HS-27A (cell line): Measurements from ENCODE around the gene PDE6D.

ENCODE experiments used
- DNase-seq: peaks from one replicate; pipeline ENCODE4 v3.0.0-alpha.2; 2012; ENCODE audit warnings: low read depth, missing footprints

PDE6D gene

DNA sequence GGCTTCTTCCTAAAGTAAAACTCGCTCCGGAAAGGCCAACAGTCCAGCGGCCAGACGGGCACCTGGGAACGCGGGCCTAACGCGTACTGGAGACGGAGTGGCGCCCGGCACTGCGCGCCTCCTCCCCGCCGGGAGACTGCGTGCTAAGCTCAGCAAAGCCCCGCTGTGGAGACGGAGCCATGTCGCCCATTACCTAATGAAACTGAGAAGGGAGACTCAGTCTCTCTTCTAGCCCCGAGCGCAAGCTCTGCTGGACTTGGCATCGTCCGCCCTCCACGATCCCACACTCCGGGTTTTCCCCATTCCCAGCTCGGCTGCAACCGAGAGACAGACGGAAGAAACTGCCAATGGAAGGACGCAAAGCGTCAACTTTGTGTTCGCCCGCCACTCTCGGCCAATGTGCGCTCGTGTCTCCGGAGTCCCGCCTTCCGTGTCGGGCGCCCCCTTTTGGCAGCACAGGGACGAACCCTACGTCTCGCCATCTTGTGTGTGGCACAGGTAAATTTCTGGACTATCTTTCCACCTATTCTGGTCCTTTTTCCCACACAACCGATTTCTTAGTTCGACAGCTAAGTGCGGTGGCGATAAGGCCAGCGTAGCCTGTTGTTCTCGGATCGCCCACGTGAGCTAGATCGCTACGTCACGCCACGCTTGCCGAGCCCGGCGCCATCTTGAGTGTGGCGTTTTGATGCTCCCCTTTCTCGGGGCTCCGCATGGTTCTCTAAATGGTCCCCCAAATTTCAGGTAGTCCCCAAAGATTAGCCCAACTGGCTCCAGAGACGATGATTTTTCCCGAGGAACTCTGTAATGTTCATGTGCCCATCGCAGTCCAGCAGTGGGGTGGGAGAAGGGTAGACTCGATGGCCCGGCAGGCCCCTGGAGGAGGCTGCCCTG lies 74.1 kb downstream of the PDE6D start:
- peak; percentile 75 for DNase-seq

DNA sequence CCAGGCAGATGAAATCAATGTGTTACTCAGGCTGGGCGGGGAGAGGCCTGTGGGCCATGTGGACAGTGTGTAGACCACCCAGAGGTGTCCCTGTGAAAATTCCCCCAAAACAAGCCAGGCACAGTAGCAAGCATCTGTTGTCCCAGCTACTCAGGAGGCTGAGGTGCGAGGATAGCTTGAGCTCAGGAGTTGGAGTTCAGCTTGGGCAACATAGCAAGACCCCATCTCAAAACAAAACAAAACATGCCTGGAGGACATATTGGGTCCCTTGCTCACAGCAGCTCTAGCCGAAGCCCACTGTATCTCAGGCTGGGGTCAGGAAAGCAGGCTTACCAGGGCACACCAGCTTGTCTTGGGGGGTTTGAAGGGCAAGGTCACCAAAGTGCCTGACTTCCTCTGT lies 77.1 kb downstream of the PDE6D start:
- DNase-seq, result no peak

DNA sequence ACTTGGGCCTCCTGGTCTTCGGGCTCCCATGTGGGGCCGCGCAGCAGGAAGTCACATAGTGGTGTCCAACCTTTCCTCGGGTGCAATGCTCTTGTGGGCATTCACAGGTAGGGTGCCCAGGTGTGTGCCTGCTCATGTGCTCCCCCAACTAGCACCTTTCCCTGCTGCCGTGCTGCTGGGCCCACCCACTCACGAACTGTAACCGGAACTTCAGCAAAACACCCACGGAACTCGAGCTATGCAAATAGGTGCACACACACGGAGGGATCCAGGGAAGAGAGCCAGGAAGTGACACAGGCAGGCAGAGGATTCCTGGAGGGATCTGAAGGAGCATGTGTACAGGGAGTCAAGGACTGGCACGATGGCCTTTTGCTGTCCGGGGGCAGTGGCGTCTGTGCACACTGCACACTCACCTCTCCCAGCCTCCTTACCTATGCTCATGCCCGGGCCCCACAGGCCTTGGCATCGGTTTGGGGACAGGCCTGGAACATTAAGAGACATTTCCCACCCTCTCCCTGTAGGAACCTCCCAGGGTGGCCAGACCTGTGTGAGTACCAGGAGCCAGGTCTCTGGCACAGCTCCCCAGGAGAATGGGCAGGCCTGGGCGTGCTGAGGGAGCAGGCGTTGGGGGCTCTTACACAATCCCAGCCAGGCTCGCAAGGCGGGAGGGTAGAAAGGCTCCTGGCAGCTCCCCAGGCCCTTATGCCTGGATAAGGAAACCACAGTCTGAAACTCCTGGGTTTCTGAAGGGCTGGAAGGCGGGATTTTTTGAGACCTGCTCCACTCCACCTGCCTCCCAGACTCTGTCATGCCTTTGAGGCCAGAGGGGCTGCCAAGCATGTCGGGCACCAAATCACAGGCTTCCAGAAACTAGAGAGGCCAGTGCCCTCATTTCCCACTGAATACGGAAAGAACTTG lies 79.4 kb downstream of the PDE6D start:
- no peak for DNase-seq

DNA sequence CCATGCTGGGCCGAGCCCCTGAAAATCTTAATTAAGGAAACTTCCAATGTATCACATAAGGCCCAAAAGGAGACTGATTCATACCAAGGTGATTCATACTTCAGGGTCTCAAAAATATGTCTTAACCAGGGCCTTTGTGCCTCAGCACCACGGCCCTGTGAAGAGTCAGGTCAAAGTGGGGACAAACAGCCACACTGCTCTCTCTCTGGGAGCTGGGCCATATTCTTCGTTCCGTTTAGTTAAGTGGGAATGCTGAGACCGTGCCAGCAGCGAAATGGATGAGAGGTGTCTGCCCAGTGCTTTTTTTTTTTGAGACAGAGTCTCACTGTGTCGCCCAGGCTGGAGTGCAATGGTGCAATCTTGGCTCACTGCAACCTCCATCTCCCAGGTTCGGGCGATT lies 82.1 kb downstream of the PDE6D start:
- DNase-seq, result no peak

DNA sequence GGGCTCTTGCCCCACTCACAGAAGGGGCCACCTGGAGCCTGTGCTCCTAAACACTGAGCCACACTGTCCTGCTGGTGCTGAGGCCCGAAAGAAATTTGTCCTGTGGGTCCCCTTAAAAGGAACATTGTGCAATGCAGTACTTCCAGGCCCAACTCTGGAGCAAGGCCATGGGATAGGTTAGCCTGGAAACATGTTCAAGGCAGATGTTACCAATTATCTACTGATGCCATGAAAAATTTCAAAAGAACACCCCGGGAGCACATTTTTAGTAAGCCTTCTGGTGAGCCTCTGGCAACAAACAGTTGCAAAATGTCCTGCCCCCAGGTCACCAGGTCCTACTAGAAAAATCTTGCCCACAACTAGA lies 85.1 kb downstream of the PDE6D start:
- DNase-seq, result no peak

GRCh38 chr2:231693956-231694355 lies 87.1 kb downstream of the PDE6D start:
- DNase-seq, result no peak

GRCh38 chr2:231692847-231693246 lies 88.2 kb downstream of the PDE6D start:
- DNase-seq, result no peak

DNA sequence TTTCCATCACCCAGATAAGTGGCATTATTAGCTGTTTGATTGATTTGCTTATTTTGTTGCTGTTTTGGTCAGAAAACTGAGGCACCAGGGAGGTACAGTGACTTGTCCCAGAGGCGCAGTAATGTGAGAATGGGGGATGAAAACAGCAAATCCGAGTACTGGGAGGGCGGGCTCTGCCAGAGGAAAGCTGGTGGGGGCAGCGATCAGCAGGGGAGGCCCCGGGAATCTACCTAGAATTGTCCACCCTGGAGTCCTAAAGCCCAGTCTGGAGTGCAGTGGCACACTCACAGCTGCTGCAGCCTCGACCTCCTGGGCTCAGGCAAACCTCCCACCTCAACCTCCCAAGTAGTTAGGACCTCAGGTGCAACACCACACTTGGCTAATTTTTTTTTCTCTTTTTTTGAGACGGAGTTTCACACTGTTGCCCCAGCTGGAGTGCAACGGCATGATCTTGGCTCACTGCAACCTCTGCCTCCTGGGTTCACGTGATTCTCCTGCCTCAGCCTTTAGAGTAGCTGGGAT lies 89.8 kb downstream of the PDE6D start:
- DNase-seq, result no peak

- DNase-seq, result no peak
Observed at GRCh38 chr2:231689124-231689893, 91.8 kb downstream of the PDE6D start.

- DNase-seq, result no peak
Observed at GRCh38 chr2:231688719-231689118, 92.4 kb downstream of the PDE6D start.

GRCh38 chr2:231687961-231688360 lies 93.1 kb downstream of the PDE6D start:
- DNase-seq, result no peak

DNA sequence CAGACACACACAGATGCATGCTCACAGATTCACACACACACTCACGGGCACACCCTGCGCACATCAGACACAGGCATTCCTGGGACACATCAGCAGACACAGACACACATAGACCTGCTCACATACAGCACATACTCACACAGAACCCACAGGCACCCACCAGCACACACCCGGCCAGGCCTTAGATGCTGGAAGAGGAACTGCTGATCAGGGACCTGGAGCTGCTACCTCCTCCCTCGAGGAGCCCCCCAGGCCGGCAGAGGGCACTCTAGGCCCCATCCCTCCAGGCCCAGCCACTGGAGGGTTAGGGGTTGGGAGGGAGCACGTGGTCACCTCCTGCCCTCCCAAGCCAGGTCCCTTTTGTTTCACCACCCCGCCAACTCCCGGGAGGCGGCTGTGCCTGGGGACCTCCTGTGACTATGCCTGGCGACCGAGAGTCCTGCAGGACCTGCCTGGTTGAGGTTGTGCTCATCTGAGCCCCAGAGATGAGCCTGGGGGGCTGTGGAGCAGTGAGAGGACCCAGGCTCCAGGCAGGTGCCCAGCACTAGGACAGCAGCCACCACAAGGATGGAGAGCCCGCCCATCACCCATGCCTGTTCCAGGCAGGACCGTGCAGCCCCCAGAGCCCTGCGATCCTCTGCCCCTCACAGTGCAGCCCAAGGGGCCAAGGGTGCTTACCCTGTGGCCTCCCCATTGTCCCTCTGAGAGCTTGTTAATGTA lies 93.8 kb downstream of the PDE6D start:
- no peak for DNase-seq

GRCh38 chr2:231686192-231687100 lies 94.6 kb downstream of the PDE6D start:
- no peak for DNase-seq

DNA sequence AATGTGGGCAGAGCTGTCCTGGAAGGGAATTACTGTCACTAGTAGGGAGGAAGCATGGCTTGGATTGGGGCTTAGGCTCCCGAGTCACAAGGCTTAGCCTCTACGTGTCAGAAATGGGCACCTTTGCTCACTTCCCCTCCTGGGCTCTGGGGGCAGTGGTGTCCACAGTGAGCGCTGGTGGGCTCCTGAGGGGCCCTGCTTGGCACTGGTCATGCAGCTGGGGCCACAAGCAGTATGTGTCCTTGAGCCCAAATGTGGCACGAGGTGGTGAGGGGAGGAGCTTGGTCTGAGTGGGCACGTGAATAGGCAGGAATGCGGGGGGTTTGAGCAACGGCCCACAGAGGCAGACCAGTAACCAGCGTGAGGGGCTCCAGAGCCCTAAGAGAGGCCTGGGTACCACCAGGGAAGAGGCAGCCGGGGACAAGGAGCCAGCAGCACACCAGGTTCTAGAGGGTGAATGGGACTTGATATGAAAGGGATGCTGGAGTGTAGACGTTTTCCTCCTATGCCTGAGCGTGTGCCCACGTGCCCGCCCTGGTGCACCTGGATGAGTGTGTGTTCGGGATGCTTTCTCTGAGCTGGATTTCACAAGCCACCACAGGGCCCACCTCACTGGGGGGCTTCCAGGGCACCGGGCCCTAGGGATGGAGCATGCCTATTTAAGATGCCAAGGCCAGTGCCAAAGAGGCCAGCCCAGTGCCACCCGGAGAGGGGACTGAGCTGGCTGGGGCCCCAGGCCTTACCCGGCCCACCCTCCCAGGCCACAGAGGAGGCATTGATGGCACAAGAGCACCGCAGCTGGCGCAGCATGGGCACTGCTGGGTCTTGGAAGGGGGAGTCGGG lies 95.5 kb downstream of the PDE6D start:
- no peak for DNase-seq

GRCh38 chr2:231684314-231685223 lies 96.5 kb downstream of the PDE6D start:
- no peak for DNase-seq

- DNase-seq, result no peak
Observed at GRCh38 chr2:231683292-231684235, 97.5 kb downstream of the PDE6D start.
